ENCODE measurements around the gene SLC16A7.

Gene SLC16A7, protein sequence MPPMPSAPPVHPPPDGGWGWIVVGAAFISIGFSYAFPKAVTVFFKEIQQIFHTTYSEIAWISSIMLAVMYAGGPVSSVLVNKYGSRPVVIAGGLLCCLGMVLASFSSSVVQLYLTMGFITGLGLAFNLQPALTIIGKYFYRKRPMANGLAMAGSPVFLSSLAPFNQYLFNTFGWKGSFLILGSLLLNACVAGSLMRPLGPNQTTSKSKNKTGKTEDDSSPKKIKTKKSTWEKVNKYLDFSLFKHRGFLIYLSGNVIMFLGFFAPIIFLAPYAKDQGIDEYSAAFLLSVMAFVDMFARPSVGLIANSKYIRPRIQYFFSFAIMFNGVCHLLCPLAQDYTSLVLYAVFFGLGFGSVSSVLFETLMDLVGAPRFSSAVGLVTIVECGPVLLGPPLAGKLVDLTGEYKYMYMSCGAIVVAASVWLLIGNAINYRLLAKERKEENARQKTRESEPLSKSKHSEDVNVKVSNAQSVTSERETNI

DNA sequence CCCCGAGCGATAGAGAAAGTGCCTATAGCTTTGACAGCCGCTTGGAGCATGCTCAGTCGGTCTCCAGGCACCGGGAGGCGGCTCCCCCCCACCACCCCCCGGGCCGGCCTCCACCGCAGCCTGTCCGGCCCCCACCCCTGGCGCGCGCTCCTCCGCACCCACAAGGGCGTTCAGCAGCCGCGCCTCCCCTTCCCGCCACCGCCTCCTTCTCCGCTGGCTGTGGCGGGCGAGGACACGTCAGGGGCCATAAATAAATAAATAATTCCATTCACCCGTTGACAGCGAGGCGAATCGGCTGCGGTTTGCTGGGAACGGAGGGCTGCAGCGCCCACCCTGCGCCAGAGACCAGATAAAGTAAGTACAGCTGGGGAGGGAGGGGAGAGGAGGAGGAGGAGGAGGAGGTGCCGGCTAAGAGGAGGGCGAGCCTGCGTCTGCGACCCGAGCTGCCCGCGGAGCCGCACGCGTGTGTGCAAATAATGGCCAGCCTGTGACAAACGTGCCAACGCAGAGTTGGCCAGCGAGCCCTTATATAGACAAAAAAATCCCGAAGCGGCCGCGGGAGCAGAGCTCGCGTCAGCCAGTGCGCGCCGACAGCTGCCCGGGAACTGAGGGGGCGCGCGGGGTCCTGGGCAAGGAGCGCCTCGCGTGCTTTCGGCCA lies at the start of gene SLC16A7:
TSS of gene SLC16A7 (plus strand) at position 147 of the 658 bp plus-strand sequence. CDS start 108,773 bp downstream, outside the sequence.
- H3K4me1 ChIP-seq (ENCODE audit: insufficient read depth, insufficient read length) = no peaks in the 10 kb centered on the region
- no peaks in the 10 kb centered on the region for H3K9me3 ChIP-seq (ENCODE audit: insufficient read depth, low read length)
- peak; percentile 48 for DNase-seq (ENCODE audit: low read depth, low spot score)
- H3K4me3 ChIP-seq (ENCODE audit: insufficient read length, low read depth) = peak within 1 kb of the TSS; percentile 66
- TF ChIP-seq SUZ12 (IDR thresholded peaks at IDR 0.05; ENCODE audit: extremely low read depth, insufficient read depth, insufficient read length) = no peak
- no peak for TF ChIP-seq YY1 (IDR thresholded peaks at IDR 0.05; ENCODE audit: insufficient read depth, insufficient read length)
- no peak for TF ChIP-seq ZNF274 (IDR thresholded peaks at IDR 0.05; ENCODE audit: low read depth, low read length)
- peak within 1 kb of the TSS; percentile 82 for H3K9ac ChIP-seq (ENCODE audit: insufficient read length, low read depth)
- H3K27me3 ChIP-seq (ENCODE audit: insufficient read depth, insufficient read length) = peaks cover 15% of the 10 kb centered on the region
- no peaks in the 10 kb centered on the region for H3K36me3 ChIP-seq (ENCODE audit: insufficient read depth, insufficient read length, low read length)

DNA sequence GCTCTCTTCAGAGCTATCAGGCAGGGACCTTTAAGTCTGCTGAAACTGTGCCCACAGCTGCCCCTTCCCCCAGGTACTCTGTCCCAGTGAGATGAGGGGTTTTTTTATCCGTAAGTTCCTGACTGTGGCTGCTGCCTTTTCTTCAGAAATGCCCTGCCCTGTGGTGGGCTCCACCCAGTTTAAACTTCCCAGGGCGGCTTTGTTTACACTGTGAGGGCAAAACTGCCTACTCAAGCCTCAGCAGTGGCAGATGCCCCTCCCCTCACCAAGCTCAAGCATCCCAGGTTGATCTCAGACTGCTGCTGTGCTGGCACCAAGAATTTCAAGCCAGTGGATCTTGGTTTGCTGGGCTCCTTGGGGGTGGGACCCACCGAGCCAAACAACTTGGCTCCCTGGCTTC lies 46.9 kb upstream of the SLC16A7 start:
- Histone ChIP-seq H3K9me3 (ENCODE audit: insufficient read depth, low read length) (0 out of 2 replicates have a peak, but pooled peaks cover 7% of the 10 kb centered on the region), H3K4me1 (ENCODE audit: insufficient read depth, insufficient read length) (no peaks in the 10 kb centered on the region), H3K9ac (ENCODE audit: insufficient read length, low read depth) (no peak overlapping the region), H3K4me3 (ENCODE audit: insufficient read length, low read depth) (no peak overlapping the region), H3K27me3 (ENCODE audit: insufficient read depth, insufficient read length) (no peaks in the 10 kb centered on the region), H3K36me3 (ENCODE audit: insufficient read depth, insufficient read length, low read length) (no peaks in the 10 kb centered on the region)
- no peak for DNase-seq (ENCODE audit: low read depth, low spot score)
- TF ChIP-seq ZNF274 (IDR thresholded peaks at IDR 0.05; ENCODE audit: low read depth, low read length) (no peak), SUZ12 (IDR thresholded peaks at IDR 0.05; ENCODE audit: extremely low read depth, insufficient read depth, insufficient read length) (no peak), YY1 (IDR thresholded peaks at IDR 0.05; ENCODE audit: insufficient read depth, insufficient read length) (no peak)

DNA sequence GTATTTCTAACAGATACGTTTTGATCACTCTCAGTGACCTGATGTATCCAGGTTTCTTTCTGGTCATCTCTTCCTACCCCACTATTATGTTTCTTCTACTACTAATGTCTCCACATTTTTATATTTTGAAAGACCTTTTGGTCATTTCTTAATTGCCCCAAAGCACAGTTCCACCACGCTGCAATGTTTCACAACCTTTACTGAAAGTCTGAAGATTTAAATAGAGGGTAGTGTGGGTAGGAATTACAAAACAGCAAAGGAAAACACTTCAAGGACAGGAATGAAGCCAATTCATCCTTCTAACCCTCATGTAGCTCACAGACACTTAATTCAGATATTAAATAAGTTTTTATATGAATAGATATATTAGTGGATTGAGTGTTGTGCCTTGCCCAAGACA lies 36.1 kb upstream of the SLC16A7 start:
- Histone ChIP-seq H3K27me3 (ENCODE audit: insufficient read depth, insufficient read length) (no peaks in the 10 kb centered on the region), H3K4me1 (ENCODE audit: insufficient read depth, insufficient read length) (no peaks in the 10 kb centered on the region), H3K36me3 (ENCODE audit: insufficient read depth, insufficient read length, low read length) (no peaks in the 10 kb centered on the region), H3K4me3 (ENCODE audit: insufficient read length, low read depth) (no peak overlapping the region), H3K9me3 (ENCODE audit: insufficient read depth, low read length) (no peaks in the 10 kb centered on the region), H3K9ac (ENCODE audit: insufficient read length, low read depth) (no peak overlapping the region)
- no peak for TF ChIP-seq YY1 (IDR thresholded peaks at IDR 0.05; ENCODE audit: insufficient read depth, insufficient read length)
- no peak for TF ChIP-seq SUZ12 (IDR thresholded peaks at IDR 0.05; ENCODE audit: extremely low read depth, insufficient read depth, insufficient read length)
- TF ChIP-seq ZNF274 (IDR thresholded peaks at IDR 0.05; ENCODE audit: low read depth, low read length) = no peak
- DNase-seq (ENCODE audit: low read depth, low spot score) = no peak

DNA sequence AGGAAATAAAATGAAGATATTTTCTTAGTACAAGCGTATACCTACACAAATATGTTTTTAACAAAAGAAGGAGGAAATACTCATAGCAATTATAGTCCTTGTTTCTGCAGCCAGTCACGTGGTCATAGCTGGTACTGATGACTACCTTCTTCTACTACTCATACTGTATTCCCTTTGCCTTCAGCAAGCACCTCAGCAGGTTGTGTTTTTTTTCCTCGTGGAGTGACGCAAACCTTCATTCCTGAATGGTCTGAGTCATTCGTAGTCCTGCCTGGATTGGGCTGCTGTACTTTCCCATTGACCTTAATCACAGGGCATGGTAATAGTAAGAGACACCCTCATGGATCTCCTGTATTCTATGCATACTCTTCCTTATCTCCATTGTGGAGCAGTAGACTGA lies 25.7 kb upstream of the SLC16A7 start:
- H3K9me3 ChIP-seq (ENCODE audit: insufficient read depth, low read length) = no peaks in the 10 kb centered on the region
- H3K9ac ChIP-seq (ENCODE audit: insufficient read length, low read depth) = no peak overlapping the region
- no peak for DNase-seq (ENCODE audit: low read depth, low spot score)
- no peaks in the 10 kb centered on the region for H3K27me3 ChIP-seq (ENCODE audit: insufficient read depth, insufficient read length)
- TF ChIP-seq SUZ12 (IDR thresholded peaks at IDR 0.05; ENCODE audit: extremely low read depth, insufficient read depth, insufficient read length) = no peak
- TF ChIP-seq YY1 (IDR thresholded peaks at IDR 0.05; ENCODE audit: insufficient read depth, insufficient read length) = no peak
- TF ChIP-seq ZNF274 (IDR thresholded peaks at IDR 0.05; ENCODE audit: low read depth, low read length) = no peak
- H3K4me1 ChIP-seq (ENCODE audit: insufficient read depth, insufficient read length) = no peaks in the 10 kb centered on the region
- no peak overlapping the region for H3K4me3 ChIP-seq (ENCODE audit: insufficient read length, low read depth)
- H3K36me3 ChIP-seq (ENCODE audit: insufficient read depth, insufficient read length, low read length) = no peaks in the 10 kb centered on the region

DNA sequence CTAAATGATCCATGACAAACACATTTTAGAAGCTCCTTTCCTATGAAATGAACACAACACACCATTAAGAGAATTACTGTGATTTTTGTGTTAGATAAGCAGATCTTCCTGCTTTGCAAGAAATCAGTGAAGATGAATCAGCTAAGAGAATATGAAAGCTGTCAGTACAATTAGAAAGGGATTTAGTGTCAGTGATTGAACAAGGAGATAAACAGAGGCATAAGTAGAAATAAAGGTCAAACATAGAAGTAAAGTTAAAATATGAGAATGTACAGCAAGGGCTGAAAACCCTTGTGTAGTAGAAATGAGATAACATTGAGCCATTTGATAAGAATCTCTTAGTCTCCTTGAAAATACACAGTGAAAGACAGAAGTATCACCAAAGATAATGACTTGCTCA lies 21.4 kb upstream of the SLC16A7 start:
- TF ChIP-seq YY1 (IDR thresholded peaks at IDR 0.05; ENCODE audit: insufficient read depth, insufficient read length) (no peak), SUZ12 (IDR thresholded peaks at IDR 0.05; ENCODE audit: extremely low read depth, insufficient read depth, insufficient read length) (no peak), ZNF274 (IDR thresholded peaks at IDR 0.05; ENCODE audit: low read depth, low read length) (no peak)
- DNase-seq (ENCODE audit: low read depth, low spot score) = no peak

DNA sequence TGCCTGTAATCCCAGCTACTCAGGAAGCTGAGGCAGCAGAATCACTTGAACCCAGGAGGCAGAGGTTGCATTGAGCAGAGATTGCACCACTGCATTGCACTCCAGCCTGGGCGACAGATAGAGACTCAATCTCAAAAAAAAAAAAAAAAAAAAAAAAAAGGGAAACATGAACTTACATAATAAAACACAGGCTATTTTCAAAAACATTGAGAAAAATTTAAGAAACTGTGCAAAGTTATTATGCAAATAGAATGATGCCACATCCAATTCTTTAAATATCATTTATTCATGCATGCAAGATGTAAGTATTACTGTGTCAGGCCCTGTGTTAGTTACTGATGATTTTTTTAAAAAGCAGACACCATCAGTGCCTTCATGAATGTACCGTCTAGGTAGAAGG lies 20.0 kb upstream of the SLC16A7 start:
- Histone ChIP-seq H3K9me3 (ENCODE audit: insufficient read depth, low read length) (no peaks in the 10 kb centered on the region), H3K27me3 (ENCODE audit: insufficient read depth, insufficient read length) (no peaks in the 10 kb centered on the region), H3K36me3 (ENCODE audit: insufficient read depth, insufficient read length, low read length) (no peaks in the 10 kb centered on the region), H3K4me3 (ENCODE audit: insufficient read length, low read depth) (no peak overlapping the region), H3K4me1 (ENCODE audit: insufficient read depth, insufficient read length) (no peaks in the 10 kb centered on the region), H3K9ac (ENCODE audit: insufficient read length, low read depth) (no peak overlapping the region)
- TF ChIP-seq YY1 (IDR thresholded peaks at IDR 0.05; ENCODE audit: insufficient read depth, insufficient read length) (no peak), SUZ12 (IDR thresholded peaks at IDR 0.05; ENCODE audit: extremely low read depth, insufficient read depth, insufficient read length) (no peak), ZNF274 (IDR thresholded peaks at IDR 0.05; ENCODE audit: low read depth, low read length) (no peak)
- no peak for DNase-seq (ENCODE audit: low read depth, low spot score)

More for the DNA sequence above, 21.4 kb upstream of the SLC16A7 start:
- H3K36me3 ChIP-seq (ENCODE audit: insufficient read depth, insufficient read length, low read length) = no peaks in the 10 kb centered on the region
- H3K4me3 ChIP-seq (ENCODE audit: insufficient read length, low read depth) = no peak overlapping the region
- H3K4me1 ChIP-seq (ENCODE audit: insufficient read depth, insufficient read length) = no peaks in the 10 kb centered on the region
- no peaks in the 10 kb centered on the region for H3K27me3 ChIP-seq (ENCODE audit: insufficient read depth, insufficient read length)
- H3K9me3 ChIP-seq (ENCODE audit: insufficient read depth, low read length) = no peaks in the 10 kb centered on the region
- H3K9ac ChIP-seq (ENCODE audit: insufficient read length, low read depth) = no peak overlapping the region

DNA sequence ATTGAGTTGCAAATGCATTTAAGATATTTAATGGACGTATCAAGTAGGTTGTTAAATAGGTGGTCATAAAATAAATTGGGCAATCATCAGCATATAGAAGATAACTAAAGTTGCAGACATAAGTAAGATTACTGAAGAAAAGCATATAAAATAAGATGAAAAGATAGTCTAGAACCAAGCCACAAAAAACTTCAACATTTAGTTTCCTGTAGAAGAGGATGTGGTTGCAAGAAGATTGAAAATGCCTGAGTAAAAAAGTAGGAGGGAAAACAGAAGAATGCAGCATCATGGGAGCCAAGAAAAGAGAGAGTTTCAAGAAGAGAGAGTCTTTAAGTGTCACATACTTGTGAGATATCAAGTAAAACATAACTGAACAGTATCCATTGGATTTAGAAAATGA lies 17.6 kb upstream of the SLC16A7 start:
- Histone ChIP-seq H3K4me1 (ENCODE audit: insufficient read depth, insufficient read length) (no peaks in the 10 kb centered on the region), H3K36me3 (ENCODE audit: insufficient read depth, insufficient read length, low read length) (no peaks in the 10 kb centered on the region), H3K9ac (ENCODE audit: insufficient read length, low read depth) (no peak overlapping the region), H3K4me3 (ENCODE audit: insufficient read length, low read depth) (no peak overlapping the region), H3K27me3 (ENCODE audit: insufficient read depth, insufficient read length) (no peaks in the 10 kb centered on the region), H3K9me3 (ENCODE audit: insufficient read depth, low read length) (no peaks in the 10 kb centered on the region)
- TF ChIP-seq YY1 (IDR thresholded peaks at IDR 0.05; ENCODE audit: insufficient read depth, insufficient read length) (no peak), SUZ12 (IDR thresholded peaks at IDR 0.05; ENCODE audit: extremely low read depth, insufficient read depth, insufficient read length) (no peak), ZNF274 (IDR thresholded peaks at IDR 0.05; ENCODE audit: low read depth, low read length) (no peak)
- no peak for DNase-seq (ENCODE audit: low read depth, low spot score)
